Ovary (tissue), 9 donors: ENCODE measurements around the gene REELD1. TPM values are rescaled to one million over a fixed set of nuclear protein-coding genes. Genes with fewer than 3 reads are reported as not detected.

ENCODE experiments used
- DNase-seq, 5 donors: peaks; one replicate each; pipeline ENCODE4 v3.0.0-alpha.2; 2019 to 2020
- H3K27ac ChIP-seq, 2 donors: fragments of 200-600 bp; one replicate each; pipeline versions ENCODE4 v1.5.1 to v1.8.0; 2019 to 2022
- H3K27me3 ChIP-seq: fragments of 200-600 bp; one replicate; pipeline ENCODE4 v1.8.0; 2022
- H3K36me3 ChIP-seq: fragments of 200-600 bp; sonication (generic); one replicate; pipeline ENCODE4 v1.5.1; 2019
- H3K4me1 ChIP-seq: one replicate; pipeline ENCODE4 v1.8.1; 2013; ENCODE audit warnings: mild to moderate bottlenecking, moderate library complexity; ENCODE audit not compliant: insufficient read depth
- H3K4me3 ChIP-seq: fragments of 200-600 bp; sonication (generic); one replicate; pipeline ENCODE4 v1.5.1; 2017
- H3K9me3 ChIP-seq, 2 donors: fragments of 200-600 bp in 1 of 2; sonication (generic) in 1 of 2; one replicate each; pipeline versions ENCODE4 v1.5.1 to v1.8.1; 2013 to 2019; ENCODE audit warnings: mild to moderate bottlenecking in 1 of 2, moderate library complexity in 1 of 2
- CTCF ChIP-seq, 3 donors: fragments of 450-650 bp in 2 of 3; fragments of 200-600 bp in 1 of 3; IDR thresholded peaks; one replicate each; pipeline versions ENCODE4 v1.5.1 to v1.8.0; 2016 to 2022; ENCODE audit warnings: antibody characterized with exemption in 3 of 3, mild to moderate bottlenecking in 1 of 3
- EP300 ChIP-seq: sonication (generic); formaldehyde crosslinking; IDR thresholded peaks from one replicate; pipeline ENCODE4 v1.6.1; 2017; ENCODE audit warnings: antibody characterized with exemption
- POLR2A ChIP-seq: fragments of 450-650 bp; IDR thresholded peaks from one replicate; pipeline ENCODE4 v1.6.1; 2017; ENCODE audit warnings: antibody characterized with exemption, mild to moderate bottlenecking, moderate library complexity
- WGBS, 3 donors: extraction: QIAGEN DNeasy Blood & Tissue Kit in 1 of 3; methylation state at CpG; one replicate each; pipeline versions ENCODE4 v1.1.5 to v1.1.7; 2013 to 2017; 5-methylcytosine and 5-hydroxymethylcytosine counted together
- intact Hi-C, 4 donors: fragments of 100-400 bp; cut with DNase I; formaldehyde crosslinking; loops; one replicate each; pipeline versions ENCODE4 v1.11.0 to v1.15.1; 2022 to 2023
- polyA plus RNA-seq, 2 donors: library from polyadenylated mRNA; stranded (reverse); fragments of 200-250 nt in 1 of 2; fragments of 350-450 nt in 1 of 2; fragmentation: Illumina TruSeq in 1 of 2; extraction: RNeasy Lipid Tissue Mini Kit (QIAGEN cat#74804) in 1 of 2; gene quantifications; one replicate each; pipeline ENCODE4 v1.2.3, GENCODE V29; 2013 to 2014
- total RNA-seq, 7 donors: library from RNA; depleted of rRNA in 2 of 7; stranded (reverse); fragments of >200 nt in 2 of 7; fragmentation: NEBNext Ultra II Directional in 3 of 7; extraction: Animal tissue kit (Norgen Biotek cat#: 25700) in 3 of 7; gene quantifications; one replicate each; pipeline versions ENCODE4 v1.1.0 to v1.2.4, GENCODE V29; 2016 to 2023
- donor health status: DM: no; HTN: no; CAD: no; lungs with moderate emphysema.
- donor health status: DM: no; HTN: no; CAD: no.
- donor health status: Bipolar disorder and iron deficiency.
- donor health status: DM: yes; HTN: yes; CAD: no.
- donor health status: DM: no; HTN: no; CAD: no.
- donor health status: DM: yes; HTN: yes; CAD: no.

The REELD1 gene
- total and polyA plus RNA-seq, 9 donors = 0.15 to 0.95 (median 0.38) TPM; not detected in 5

- Histone ChIP-seq H3K9me3 (no peaks in the 10 kb centered on the region), H3K27ac (no peak overlapping the region), H3K4me3 (no peak overlapping the region), H3K27me3 (no peaks in the 10 kb centered on the region), H3K4me1 (no peaks in the 10 kb centered on the region), H3K36me3 (no peaks in the 10 kb centered on the region)
- DNase-seq = no peak
- TF ChIP-seq POLR2A (no peak), EP300 (no peak), CTCF (IDR thresholded peaks at IDR 0.05) (no peak)
- WGBS, 3 donors = 39 to 52% (median 47%) methylated on average over 1 of the region's 1 CpG
- intact Hi-C loops = no loop called here
Measured at GRCh38 chr4:146256328-146256727, 42.0 kb downstream of the REELD1 start.

GRCh38 chr4:146257511-146257910 is 43.2 kb downstream of the REELD1 start:
- H3K9me3 ChIP-seq = no peaks in the 10 kb centered on the region
- no peak for TF ChIP-seq CTCF (IDR thresholded peaks at IDR 0.05)
- no peak for TF ChIP-seq POLR2A
- TF ChIP-seq EP300 = no peak
- intact Hi-C loops = no loop called here
- no peaks in the 10 kb centered on the region for H3K4me1 ChIP-seq
- no peaks in the 10 kb centered on the region for H3K36me3 ChIP-seq
- H3K27ac ChIP-seq = no peak overlapping the region
- no peak overlapping the region for H3K4me3 ChIP-seq
- DNase-seq = no peak
- no peaks in the 10 kb centered on the region for H3K27me3 ChIP-seq
- 96 to 100% (median 97%) methylated on average over 1 of the region's 1 CpG for WGBS, 3 donors

GRCh38 chr4:146260521-146260920 is 46.2 kb downstream of the REELD1 start:
- no peaks in the 10 kb centered on the region for H3K36me3 ChIP-seq
- no peak overlapping the region for H3K4me3 ChIP-seq
- TF ChIP-seq CTCF (IDR thresholded peaks at IDR 0.05) (no peak), POLR2A (no peak), EP300 (no peak)
- intact Hi-C loops = no loop called here
- WGBS, 3 donors = 84 to 91% (median 91%) methylated on average over 4 of the region's 4 CpGs
- no peaks in the 10 kb centered on the region for H3K4me1 ChIP-seq
- H3K27me3 ChIP-seq = no peaks in the 10 kb centered on the region
- DNase-seq = no peak
- no peaks in the 10 kb centered on the region for H3K9me3 ChIP-seq
- H3K27ac ChIP-seq = no peak overlapping the region

GRCh38 chr4:146261041-146261440 is 46.7 kb downstream of the REELD1 start:
- H3K4me1 ChIP-seq = no peaks in the 10 kb centered on the region
- no peaks in the 10 kb centered on the region for H3K9me3 ChIP-seq
- no peaks in the 10 kb centered on the region for H3K36me3 ChIP-seq
- intact Hi-C loops = no loop called here
- H3K27me3 ChIP-seq = no peaks in the 10 kb centered on the region
- no peak overlapping the region for H3K27ac ChIP-seq
- TF ChIP-seq POLR2A (no peak), EP300 (no peak), CTCF (IDR thresholded peaks at IDR 0.05) (no peak)
- 89 to 92% (median 91%) methylated on average over 2 of the region's 2 CpGs for WGBS, 3 donors
- DNase-seq = no peak
- no peak overlapping the region for H3K4me3 ChIP-seq

- no peaks in the 10 kb centered on the region for H3K36me3 ChIP-seq
- no peak for DNase-seq
- TF ChIP-seq CTCF (IDR thresholded peaks at IDR 0.05) (no peak), POLR2A (no peak), EP300 (no peak)
- intact Hi-C loops = no loop called here
- no peaks in the 10 kb centered on the region for H3K9me3 ChIP-seq
- no peaks in the 10 kb centered on the region for H3K4me1 ChIP-seq
- no peak overlapping the region for H3K4me3 ChIP-seq
- no peaks in the 10 kb centered on the region for H3K27me3 ChIP-seq
- H3K27ac ChIP-seq = no peak overlapping the region
Measured at GRCh38 chr4:146263793-146264192, 49.5 kb downstream of the REELD1 start.
